Tibial nerve (tissue), 3 donors: Measurements from ENCODE around the gene PSME2.

Source experiments
- CTCF ChIP-seq, 5 experiments: fragments of 200-600 bp in 3 of 5; fragments of 450-650 bp in 2 of 5; sonication (generic) in 3 of 5; IDR thresholded peaks; one replicate each; pipeline ENCODE4 v1.5.1; 2016 to 2019; ENCODE audit warnings: antibody characterized with exemption in 5 of 5, mild to moderate bottlenecking in 3 of 5, moderate library complexity in 2 of 5
- POLR2A ChIP-seq, 2 donors: fragments of 450-650 bp; IDR thresholded peaks; one replicate each; pipeline ENCODE4 v1.6.1; 2017; ENCODE audit warnings: antibody characterized with exemption in 2 of 2, mild to moderate bottlenecking in 2 of 2, moderate library complexity in 2 of 2

DNA sequence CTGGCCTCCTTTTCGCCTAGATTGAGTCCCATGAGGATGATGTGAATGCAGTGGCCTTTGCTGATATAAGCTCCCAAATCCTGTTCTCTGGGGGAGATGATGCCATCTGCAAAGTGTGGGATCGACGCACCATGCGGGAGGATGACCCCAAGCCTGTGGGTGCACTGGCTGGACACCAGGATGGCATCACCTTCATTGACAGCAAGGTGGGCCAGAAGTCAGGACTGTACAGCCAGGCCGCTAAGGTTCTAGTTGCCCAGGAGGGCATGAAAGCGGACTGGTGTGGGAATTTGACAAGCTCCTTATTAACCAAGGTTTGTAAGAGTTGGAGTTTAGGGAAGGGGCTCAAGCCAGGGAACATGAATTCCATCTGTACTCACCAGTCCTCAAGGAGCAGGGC, 26.7 kb downstream of the PSME2 start:
- TF ChIP-seq CTCF (IDR thresholded peaks at IDR 0.05): no peak
- TF ChIP-seq POLR2A (IDR thresholded peaks at IDR 0.05): no peak
